ENCODE data around the gene TDP1. TPM values are rescaled to one million over a fixed set of nuclear protein-coding genes. Genes with fewer than 3 reads are reported as not detected.

Gene TDP1
- total and polyA plus RNA-seq, 2 donors: 6.9 to 20.5 TPM

DNA sequence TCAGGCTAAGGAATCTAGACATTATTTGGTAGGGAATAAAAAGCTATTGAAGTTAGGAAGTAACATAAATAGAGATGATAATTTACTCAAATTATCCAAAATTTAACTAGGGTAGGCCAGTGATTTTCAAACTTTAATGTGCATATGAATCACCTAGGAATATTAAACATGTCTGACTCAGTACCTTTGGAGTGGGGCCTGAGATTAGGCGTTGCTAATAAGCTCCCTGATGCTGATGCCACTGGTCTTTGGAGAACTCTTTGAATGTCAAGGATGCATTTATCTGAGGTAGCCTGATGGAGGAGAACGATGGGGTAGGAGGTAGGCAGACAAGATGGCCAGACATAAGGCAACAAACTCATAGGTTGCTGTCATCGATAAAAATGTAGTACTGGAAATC lies 34.4 kb upstream of the TDP1 start:
- 92% methylated on average over 3 of the region's 3 CpGs for WGBS
- Histone ChIP-seq H3K36me3 (ENCODE audit: insufficient read depth) (peaks cover 3% of the 10 kb centered on the region), H3K4me3 (ENCODE audit: low read depth, low read length) (no peak overlapping the region), H3K4me1 (ENCODE audit: insufficient read depth) (no peaks in the 10 kb centered on the region), H3K27ac (ENCODE audit: low read depth) (no peak overlapping the region)
- no peak for DNase-seq (ENCODE audit: extremely low spot score)

DNA sequence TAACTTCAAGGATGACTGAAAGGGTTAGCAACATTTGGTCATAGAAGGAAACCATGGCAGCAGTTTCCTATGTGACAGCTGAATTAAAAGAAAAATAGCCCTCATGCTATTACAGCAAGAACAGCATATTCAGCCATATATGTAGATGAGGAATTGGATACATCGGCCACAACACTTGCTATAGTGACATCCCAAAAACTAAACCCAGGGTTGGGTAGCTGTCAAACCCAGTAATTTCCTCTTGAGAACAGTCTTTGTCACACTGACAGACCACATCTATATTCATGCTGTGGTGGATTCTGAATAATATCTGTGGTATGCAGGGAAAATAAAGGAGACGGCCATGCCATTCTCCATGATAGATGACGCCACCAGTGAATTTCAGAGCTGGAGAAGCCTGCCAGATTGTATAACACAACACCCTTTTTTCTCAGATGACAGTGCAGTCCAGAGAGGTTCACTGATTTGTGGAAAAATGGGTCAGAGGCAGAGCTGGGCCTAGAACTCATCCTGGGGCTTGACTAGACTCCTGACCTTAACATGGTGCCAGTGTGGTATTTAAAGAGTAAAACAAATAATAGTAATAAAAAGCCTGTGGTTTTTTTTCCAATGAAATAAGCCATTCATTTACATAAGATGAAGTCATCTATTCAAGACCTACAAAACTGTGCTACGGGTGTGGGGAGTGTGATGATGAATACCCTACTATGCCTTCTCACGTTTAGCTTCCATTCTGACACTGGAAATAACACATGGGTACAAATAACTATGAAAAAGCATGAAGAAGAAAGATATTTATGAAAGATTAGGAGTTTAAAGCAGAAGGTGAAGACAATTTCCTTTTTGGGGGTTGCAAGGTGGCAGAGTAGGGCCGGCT lies 33.5 kb upstream of the TDP1 start:
- Histone ChIP-seq H3K27ac (ENCODE audit: low read depth) (no peak overlapping the region), H3K4me1 (ENCODE audit: insufficient read depth) (no peaks in the 10 kb centered on the region), H3K4me3 (ENCODE audit: low read depth, low read length) (no peak overlapping the region), H3K36me3 (ENCODE audit: insufficient read depth) (peaks cover 3% of the 10 kb centered on the region)
- WGBS: 93% methylated on average over 6 of the region's 6 CpGs
- DNase-seq (ENCODE audit: extremely low spot score): no peak

DNA sequence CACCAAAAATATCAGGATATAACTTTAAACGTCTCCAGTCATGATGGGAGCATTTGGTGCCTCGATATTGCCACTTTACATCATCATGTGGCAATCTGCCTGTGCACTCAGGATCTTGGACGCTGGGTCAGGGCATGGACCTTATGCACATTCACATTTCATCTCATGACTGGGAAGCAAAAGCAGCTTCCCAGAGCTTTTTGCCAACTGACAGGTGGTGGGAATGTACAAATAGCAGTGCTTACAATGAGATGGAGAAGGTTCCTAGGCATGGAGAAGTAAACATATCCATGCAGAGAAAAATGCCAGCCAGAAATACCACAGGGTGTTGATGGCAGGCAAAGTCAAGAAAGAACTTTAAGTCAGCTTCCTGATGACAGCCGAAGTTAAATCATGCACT lies 31.5 kb upstream of the TDP1 start:
- no peak overlapping the region for H3K27ac ChIP-seq (ENCODE audit: low read depth)
- no peaks in the 10 kb centered on the region for H3K4me1 ChIP-seq (ENCODE audit: insufficient read depth)
- WGBS: 69% methylated on average over 4 of the region's 4 CpGs
- no peak for DNase-seq (ENCODE audit: extremely low spot score)
- H3K36me3 ChIP-seq (ENCODE audit: insufficient read depth): peaks cover 3% of the 10 kb centered on the region
- H3K4me3 ChIP-seq (ENCODE audit: low read depth, low read length): no peak overlapping the region

DNA sequence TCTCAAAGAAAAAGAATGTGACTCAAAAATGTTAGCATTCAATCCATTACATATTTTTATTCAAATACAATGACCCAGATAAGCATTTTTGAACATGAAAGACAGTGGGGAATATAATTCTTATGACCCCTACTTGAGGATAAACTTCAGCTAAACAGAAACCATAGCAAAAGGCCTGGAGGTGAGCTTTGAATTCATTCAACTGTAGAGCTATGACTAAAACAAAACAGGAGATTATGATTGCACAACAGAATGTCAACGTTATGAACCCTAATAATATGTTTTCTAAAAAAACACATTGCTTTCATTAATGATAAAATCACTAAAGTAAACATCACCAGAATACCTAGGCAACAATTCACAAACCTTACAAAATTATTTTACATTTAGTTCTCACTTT lies 29.0 kb upstream of the TDP1 start:
- Histone ChIP-seq H3K27ac (ENCODE audit: low read depth) (no peak overlapping the region), H3K4me1 (ENCODE audit: insufficient read depth) (no peaks in the 10 kb centered on the region), H3K36me3 (ENCODE audit: insufficient read depth) (peaks cover 3% of the 10 kb centered on the region), H3K4me3 (ENCODE audit: low read depth, low read length) (no peak overlapping the region)
- 57% methylated on average over 1 of the region's 1 CpG for WGBS
- no peak for DNase-seq (ENCODE audit: extremely low spot score)

DNA sequence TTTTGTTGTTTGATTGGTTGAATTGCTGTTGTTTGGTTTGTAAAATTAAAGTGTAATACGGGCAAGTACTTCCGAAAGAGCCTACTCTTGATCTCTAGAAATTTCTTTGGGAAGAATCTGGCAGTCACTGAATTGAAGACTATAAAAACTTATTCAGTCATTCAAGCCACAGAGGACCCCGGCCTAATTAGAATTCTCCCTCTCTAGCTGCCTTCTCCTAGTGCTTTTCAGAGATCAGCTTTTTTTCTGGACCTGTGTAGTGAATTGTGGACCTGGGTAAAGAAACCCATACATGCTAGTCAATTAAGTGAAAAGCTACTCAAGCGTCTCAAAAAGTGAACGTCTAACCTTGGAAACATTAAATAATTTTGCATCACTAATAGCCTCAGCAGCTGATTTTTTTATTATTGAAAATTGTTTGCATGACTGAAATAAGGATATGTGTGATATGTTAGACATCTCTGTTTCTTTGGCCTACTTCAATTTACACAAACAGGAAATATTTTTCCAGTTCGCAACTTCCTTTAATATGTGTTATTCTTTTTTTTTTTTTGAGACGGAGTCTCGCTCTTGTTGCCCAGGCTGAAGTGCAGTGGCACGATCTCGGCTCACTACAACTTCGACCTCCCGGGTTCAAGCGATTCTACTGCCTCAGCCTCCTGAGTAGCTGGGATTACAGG lies 28.4 kb upstream of the TDP1 start:
- 81% methylated on average over 13 of the region's 13 CpGs for WGBS
- Histone ChIP-seq H3K4me3 (ENCODE audit: low read depth, low read length) (no peak overlapping the region), H3K36me3 (ENCODE audit: insufficient read depth) (peaks cover 3% of the 10 kb centered on the region), H3K4me1 (ENCODE audit: insufficient read depth) (no peaks in the 10 kb centered on the region), H3K27ac (ENCODE audit: low read depth) (no peak overlapping the region)
- DNase-seq (ENCODE audit: extremely low spot score): no peak

DNA sequence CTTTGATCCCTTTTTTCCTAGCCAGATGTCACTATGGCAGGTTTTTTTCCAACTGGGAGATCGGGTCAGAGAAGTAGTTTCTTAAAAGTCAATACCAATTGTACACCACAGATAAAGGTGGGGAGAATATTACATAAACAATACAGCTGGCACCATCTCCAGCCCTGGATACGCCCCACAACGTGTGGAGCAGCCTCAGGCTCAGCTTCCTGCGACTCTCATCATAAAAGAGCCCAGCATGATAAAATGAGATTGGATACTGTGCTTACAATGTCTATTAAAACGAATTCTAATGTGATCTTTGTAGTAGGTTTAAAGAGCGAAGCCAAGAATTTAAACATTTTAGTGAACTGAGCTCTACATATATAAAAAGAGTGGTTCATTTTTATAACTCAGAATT lies 22.7 kb upstream of the TDP1 start:
- peaks cover 3% of the 10 kb centered on the region for H3K36me3 ChIP-seq (ENCODE audit: insufficient read depth)
- no peak overlapping the region for H3K4me3 ChIP-seq (ENCODE audit: low read depth, low read length)
- 56% methylated on average over 6 of the region's 6 CpGs for WGBS
- H3K4me1 ChIP-seq (ENCODE audit: insufficient read depth): no peaks in the 10 kb centered on the region
- DNase-seq (ENCODE audit: extremely low spot score): no peak
- H3K27ac ChIP-seq (ENCODE audit: low read depth): no peak overlapping the region

- WGBS: 53% methylated on average over 3 of the region's 3 CpGs
- no peaks in the 10 kb centered on the region for H3K4me1 ChIP-seq (ENCODE audit: insufficient read depth)
- DNase-seq (ENCODE audit: extremely low spot score): no peak
Observed at GRCh38 chr14:89936654-89937185, 19.0 kb upstream of the TDP1 start.

DNA sequence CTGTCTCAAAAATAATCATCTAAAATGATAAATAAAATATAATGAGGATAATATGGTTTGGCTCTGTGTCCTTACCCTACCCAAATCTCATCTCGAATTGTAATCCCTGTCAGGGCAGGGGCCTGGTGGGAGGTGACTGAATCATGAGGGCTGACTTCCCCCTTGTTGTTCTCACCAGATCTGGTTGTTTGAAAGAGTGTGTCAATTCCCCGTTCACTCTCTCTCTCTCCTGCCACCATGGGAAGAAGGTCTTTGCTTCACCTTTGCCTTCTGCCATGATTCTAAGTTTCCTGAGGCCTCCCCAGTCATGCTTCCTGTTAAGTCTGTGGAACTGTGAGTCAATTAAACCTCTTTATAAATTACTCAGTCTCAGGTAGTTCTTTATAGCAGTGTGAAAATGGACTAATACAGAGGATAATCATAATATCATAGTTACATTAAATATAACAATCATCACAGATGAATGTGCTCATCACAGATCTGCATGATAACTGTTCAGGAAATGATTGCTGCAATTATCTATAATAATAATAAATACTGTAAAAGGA lies 13.8 kb upstream of the TDP1 start:
- no peaks in the 10 kb centered on the region for H3K36me3 ChIP-seq (ENCODE audit: insufficient read depth)
- H3K4me1 ChIP-seq (ENCODE audit: insufficient read depth): no peaks in the 10 kb centered on the region
- DNase-seq (ENCODE audit: extremely low spot score): no peak
- no peak overlapping the region for H3K4me3 ChIP-seq (ENCODE audit: low read depth, low read length)
- WGBS: 76% methylated on average over 2 of the region's 2 CpGs
- no peak overlapping the region for H3K27ac ChIP-seq (ENCODE audit: low read depth)

More at GRCh38 chr14:89936654-89937185, 19.0 kb upstream of the TDP1 start:
- H3K27ac ChIP-seq (ENCODE audit: low read depth): no peak overlapping the region
- peaks cover 3% of the 10 kb centered on the region for H3K36me3 ChIP-seq (ENCODE audit: insufficient read depth)
- no peak overlapping the region for H3K4me3 ChIP-seq (ENCODE audit: low read depth, low read length)

GRCh38 chr14:89947344-89947743 lies 8.4 kb upstream of the TDP1 start:
- Histone ChIP-seq H3K4me3 (ENCODE audit: low read depth, low read length) (no peak overlapping the region), H3K27ac (ENCODE audit: low read depth) (no peak overlapping the region), H3K4me1 (ENCODE audit: insufficient read depth) (no peaks in the 10 kb centered on the region), H3K36me3 (ENCODE audit: insufficient read depth) (no peaks in the 10 kb centered on the region)
- no peak for DNase-seq (ENCODE audit: extremely low spot score)

- no peak overlapping the region for H3K4me3 ChIP-seq (ENCODE audit: low read depth, low read length)
- H3K27ac ChIP-seq (ENCODE audit: low read depth): no peak overlapping the region
- DNase-seq (ENCODE audit: extremely low spot score): no peak
- no peaks in the 10 kb centered on the region for H3K36me3 ChIP-seq (ENCODE audit: insufficient read depth)
- H3K4me1 ChIP-seq (ENCODE audit: insufficient read depth): no peaks in the 10 kb centered on the region
- WGBS: 87% methylated on average over 2 of the region's 2 CpGs
Observed at GRCh38 chr14:89952576-89952975, 3.2 kb upstream of the TDP1 start.

DNA sequence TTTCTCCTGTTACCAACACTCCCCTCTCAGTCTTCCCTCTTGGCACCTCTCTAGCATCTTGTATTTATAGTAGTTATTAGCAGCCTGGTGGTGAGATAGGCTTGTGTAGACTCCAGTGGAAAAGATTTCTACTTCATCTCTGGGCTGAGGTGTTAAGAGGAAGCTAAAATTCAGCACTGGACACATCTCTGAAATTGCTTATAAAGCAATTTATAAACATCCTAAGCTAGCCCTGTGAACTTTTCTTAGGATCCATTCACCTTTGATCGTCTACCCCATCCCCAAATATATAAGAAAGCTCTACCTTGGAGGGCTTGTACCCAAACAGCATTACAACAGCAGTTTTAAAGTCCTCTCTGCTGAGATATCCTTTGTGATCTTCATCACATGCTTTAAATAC lies 2.1 kb upstream of the TDP1 start:
- no peak overlapping the region for H3K27ac ChIP-seq (ENCODE audit: low read depth)
- no peak overlapping the region for H3K4me3 ChIP-seq (ENCODE audit: low read depth, low read length)
- no peaks in the 10 kb centered on the region for H3K36me3 ChIP-seq (ENCODE audit: insufficient read depth)
- no peaks in the 10 kb centered on the region for H3K4me1 ChIP-seq (ENCODE audit: insufficient read depth)
- WGBS: 44% methylated on average over 1 of the region's 1 CpG
- DNase-seq (ENCODE audit: extremely low spot score): no peak

DNA sequence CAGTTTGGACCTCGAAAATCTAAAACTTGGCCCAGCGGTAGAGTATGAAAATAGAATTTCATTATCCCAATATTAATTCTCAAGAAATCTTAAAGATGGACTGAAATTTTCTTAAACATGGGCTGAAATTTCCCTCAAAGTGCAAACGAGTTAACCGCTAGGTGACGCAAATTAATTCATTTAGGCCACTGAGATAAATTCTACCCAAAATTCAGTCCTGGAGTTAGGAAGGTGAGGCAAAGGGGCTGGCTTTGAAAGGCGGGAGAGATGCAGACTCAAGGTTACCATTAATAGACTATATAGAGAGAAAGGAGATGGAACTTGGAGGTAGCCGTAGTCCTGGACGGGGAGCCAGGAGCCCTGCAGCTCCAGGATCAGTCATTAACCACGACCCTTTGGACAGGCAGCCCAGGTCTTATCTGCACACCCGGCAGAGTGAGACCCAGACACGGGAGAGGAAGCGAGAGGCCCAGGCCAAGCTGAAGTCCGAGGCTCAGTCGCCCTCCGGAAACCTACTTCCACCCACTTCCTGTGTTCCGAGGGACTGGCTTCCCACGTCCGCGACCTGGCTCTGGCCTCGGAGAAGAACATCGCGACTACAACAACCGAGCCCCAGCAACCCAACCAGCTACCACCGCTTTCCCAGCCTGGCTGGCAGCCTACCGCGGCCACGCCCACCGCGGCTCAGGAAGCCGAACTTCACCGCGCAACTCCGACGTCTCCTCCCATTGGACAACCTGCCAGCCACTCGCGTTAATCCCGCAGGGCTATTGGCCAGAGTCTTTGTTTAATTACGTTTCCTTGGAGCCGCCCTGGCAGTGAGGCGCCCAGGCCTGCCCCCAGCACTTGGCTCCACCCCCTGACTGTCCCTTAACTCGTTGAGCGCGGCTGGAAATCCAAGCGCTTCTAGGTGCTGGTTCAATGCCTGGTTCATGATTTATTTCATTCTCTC lies 1.4 kb upstream of the TDP1 start, which contains the start of gene EFCAB11:
TSS of gene EFCAB11 (minus strand) at position 661 of the 952 bp plus-strand sequence. CDS start at position 591, 70 bp downstream.
- DNase-seq (ENCODE audit: extremely low spot score): peak; percentile 99
- Histone ChIP-seq H3K36me3 (ENCODE audit: insufficient read depth) (no peaks in the 10 kb centered on the region), H3K4me3 (ENCODE audit: low read depth, low read length) (peak within 1 kb of the TSS; percentile 79), H3K27ac (ENCODE audit: low read depth) (peak within 1 kb of the TSS; percentile 11), H3K4me1 (ENCODE audit: insufficient read depth) (no peaks in the 10 kb centered on the region)
- WGBS: 2% methylated on average over 44 of the region's 44 CpGs

Measured in urinary bladder (tissue), 4 donors.